Nephron (organoid): Measurements from ENCODE around the gene RFX2.
A peak's percentile ranks its signal among the peaks of the same experiment; 100 is the strongest.

Experiments used
- H3K27ac Mint-ChIP-seq, 3 experiments: 2 replicates each; pipeline ENCODE4 v1.8.0; 2020; ENCODE audit warnings: mixed read lengths in 3 of 3, mild to moderate bottlenecking in 2 of 3, moderate library complexity in 1 of 3
- H3K27me3 Mint-ChIP-seq: 2 replicates; pipeline ENCODE4 v1.8.0; 2021; ENCODE audit warnings: low read depth, mild to moderate bottlenecking, moderate library complexity, mixed read lengths
- H3K36me3 Mint-ChIP-seq: 2 replicates; pipeline ENCODE4 v1.8.0; 2020; ENCODE audit warnings: low read depth, mixed read lengths
- H3K4me1 Mint-ChIP-seq: 2 replicates; pipeline ENCODE4 v1.8.0; 2020; ENCODE audit warnings: mixed read lengths
- H3K4me3 Mint-ChIP-seq, 3 experiments: 2 replicates each; pipeline ENCODE4 v1.8.0; 2020; ENCODE audit warnings: mild to moderate bottlenecking in 3 of 3, mixed read lengths in 3 of 3, moderate library complexity in 2 of 3
- H3K9me3 Mint-ChIP-seq: 2 replicates; pipeline ENCODE4 v1.8.0; 2020; ENCODE audit warnings: mixed read lengths
- TF ChIP-seq, protein P1 (sequence below), 3 experiments: fragments of 200-600 bp; sonication (generic); IDR thresholded peaks; one replicate each; pipeline ENCODE4 v1.5.0; 2021; ENCODE audit warnings: antibody characterized with exemption in 3 of 3; ENCODE audit not compliant: unreplicated experiment in 3 of 3

The RFX2 gene

DNA sequence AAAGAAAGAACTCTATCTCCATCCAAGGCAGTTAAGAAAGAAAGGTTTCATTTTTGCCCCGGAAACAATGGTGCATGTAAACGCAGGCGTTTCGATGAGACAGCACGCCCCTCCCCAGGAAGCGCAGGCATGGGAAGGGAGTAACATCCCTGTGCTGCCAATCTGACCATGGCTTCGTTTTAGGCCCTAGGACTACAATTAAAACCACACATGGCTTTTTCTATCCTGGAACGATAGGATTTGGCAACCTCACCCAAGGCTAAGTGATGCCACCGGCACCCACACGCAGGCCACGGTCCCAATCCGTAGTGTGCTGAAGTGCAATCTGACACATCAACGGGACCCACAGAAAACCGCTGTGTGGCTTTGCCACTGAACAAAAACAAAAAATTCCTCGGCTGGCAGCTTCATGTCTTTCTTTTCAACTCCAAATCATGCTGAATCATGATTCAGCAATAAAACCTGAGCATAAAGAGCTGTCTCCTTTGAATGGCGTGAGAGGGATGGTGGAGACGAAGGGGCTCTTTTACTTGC is 156.6 kb downstream of the RFX2 start:
- Mint-ChIP-seq H3K27ac (peak overlapping the region; percentile 77 to 89 (median 84)), H3K4me3 (peak overlapping the region in 2 of 3 experiments; percentile 6 to 14), H3K9me3 (no peaks in the 10 kb centered on the region), H3K36me3 (peaks cover 7% of the 10 kb centered on the region), H3K4me1 (peaks cover 91% of the 10 kb centered on the region), H3K27me3 (no peaks in the 10 kb centered on the region)
- TF ChIP-seq, protein P1, sequence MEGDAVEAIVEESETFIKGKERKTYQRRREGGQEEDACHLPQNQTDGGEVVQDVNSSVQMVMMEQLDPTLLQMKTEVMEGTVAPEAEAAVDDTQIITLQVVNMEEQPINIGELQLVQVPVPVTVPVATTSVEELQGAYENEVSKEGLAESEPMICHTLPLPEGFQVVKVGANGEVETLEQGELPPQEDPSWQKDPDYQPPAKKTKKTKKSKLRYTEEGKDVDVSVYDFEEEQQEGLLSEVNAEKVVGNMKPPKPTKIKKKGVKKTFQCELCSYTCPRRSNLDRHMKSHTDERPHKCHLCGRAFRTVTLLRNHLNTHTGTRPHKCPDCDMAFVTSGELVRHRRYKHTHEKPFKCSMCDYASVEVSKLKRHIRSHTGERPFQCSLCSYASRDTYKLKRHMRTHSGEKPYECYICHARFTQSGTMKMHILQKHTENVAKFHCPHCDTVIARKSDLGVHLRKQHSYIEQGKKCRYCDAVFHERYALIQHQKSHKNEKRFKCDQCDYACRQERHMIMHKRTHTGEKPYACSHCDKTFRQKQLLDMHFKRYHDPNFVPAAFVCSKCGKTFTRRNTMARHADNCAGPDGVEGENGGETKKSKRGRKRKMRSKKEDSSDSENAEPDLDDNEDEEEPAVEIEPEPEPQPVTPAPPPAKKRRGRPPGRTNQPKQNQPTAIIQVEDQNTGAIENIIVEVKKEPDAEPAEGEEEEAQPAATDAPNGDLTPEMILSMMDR (IDR thresholded peaks at IDR 0.05; ENCODE audit: unreplicated experiment in 3 of 3), result no peak

DNA sequence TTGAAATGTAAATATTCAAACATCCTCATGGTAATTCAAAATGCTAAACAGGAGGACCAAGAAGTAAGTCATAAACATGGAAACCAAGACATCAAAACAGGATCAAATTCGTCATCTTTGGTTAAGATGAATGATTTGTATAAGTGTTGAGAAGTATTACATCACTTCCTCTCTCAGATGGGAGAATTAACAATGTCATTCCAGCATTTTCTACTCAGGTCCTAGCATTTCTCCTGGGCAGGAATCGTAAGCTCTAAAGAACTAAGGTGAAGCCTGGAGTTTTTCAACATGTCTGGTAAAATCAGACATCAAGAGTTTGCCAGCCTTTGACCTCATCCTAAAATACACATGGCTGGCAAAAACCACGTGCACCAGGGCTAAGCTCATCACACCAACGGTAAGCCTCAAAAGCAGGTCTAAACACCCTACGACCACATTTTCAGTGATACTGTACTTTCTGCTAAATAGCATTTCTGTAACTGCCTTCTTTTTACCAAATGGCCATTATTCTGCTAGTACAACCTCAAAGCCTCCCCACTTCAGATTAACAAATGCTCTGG is 157.2 kb downstream of the RFX2 start:
- H3K4me3 Mint-ChIP-seq, result peak overlapping the region in 2 of 3 experiments; percentile 9 to 14
- H3K27ac Mint-ChIP-seq, result peak overlapping the region; percentile 77 to 89 (median 84)
- H3K36me3 Mint-ChIP-seq, result peaks cover 7% of the 10 kb centered on the region
- no peaks in the 10 kb centered on the region for H3K9me3 Mint-ChIP-seq
- TF ChIP-seq, protein P1 (IDR thresholded peaks at IDR 0.05; ENCODE audit: unreplicated experiment in 3 of 3), result no peak
- H3K27me3 Mint-ChIP-seq, result no peaks in the 10 kb centered on the region
- H3K4me1 Mint-ChIP-seq, result peaks cover 93% of the 10 kb centered on the region

DNA sequence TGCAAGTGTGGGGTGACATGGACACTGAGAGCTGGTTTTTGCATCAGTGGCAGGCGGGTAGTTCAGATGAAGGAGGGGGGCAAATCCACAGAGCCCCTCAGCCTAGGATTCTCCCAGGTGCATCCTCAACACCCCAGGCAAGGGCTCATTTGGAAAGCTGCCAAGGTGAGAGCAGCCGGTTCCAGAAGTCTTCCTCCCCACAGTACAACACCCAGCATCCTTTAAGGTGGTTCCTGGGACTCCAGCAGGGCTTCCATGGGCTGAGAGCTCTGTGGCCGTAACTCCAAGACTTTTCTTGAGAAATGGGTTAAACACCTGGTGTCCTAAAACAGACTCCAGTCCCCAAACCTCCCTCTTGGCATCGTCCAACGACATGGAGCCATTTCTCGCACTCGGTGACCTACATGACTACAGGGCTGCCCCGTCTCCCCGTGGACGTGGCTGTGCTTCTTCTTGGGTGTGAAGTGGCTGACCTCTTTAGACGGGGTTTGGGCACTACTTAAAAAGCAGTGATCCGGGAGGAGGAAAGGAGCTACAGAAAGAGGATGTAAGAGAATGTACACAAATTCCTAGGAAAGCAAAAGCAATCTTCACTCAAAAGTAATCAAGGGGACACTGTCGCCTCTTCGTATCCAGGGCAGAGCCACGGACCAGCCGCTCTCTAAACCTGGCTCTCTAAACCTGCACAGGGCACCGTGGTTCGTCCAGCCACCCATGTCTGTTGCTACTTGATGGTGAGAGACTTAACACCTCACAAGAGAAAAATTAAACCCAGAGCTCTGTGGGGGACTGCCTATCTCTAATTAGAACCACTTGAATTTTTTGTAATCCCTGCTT is 157.9 kb downstream of the RFX2 start:
- peaks cover 93% of the 10 kb centered on the region for H3K4me1 Mint-ChIP-seq
- no peaks in the 10 kb centered on the region for H3K27me3 Mint-ChIP-seq
- no peak overlapping the region for H3K4me3 Mint-ChIP-seq
- H3K36me3 Mint-ChIP-seq, result peaks cover 10% of the 10 kb centered on the region
- peak overlapping the region; percentile 77 to 89 (median 84) for H3K27ac Mint-ChIP-seq
- TF ChIP-seq, protein P1 (IDR thresholded peaks at IDR 0.05; ENCODE audit: unreplicated experiment in 3 of 3), result no peak
- H3K9me3 Mint-ChIP-seq, result no peaks in the 10 kb centered on the region

DNA sequence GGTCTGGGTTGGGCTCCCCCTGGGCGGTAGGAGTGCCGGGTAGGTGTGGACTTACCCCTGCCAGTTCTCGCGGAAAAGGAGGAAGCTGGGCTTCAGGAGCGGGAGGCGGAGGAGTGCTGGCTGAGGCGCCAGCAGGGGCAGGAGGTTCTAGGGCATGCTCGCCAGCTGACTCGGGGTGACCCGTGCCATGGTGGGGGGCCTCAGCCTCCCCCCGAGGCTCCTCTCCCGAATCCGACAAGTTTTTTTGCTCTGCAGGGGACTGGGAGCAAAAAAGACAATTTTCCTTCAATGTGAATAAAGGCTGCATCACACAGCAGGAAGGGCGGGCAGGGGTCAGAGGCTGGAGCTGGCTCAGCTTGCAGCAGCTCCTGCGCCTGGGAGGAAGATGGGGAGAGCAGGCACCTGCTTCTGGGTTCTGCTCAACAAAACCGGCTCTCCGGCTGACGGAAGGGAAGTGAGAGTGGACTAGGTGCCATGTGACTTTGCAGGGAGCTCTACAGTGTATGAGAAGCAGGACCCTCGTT is 158.9 kb downstream of the RFX2 start:
- peak overlapping the region; percentile 89 to 97 (median 94) for H3K27ac Mint-ChIP-seq
- no peaks in the 10 kb centered on the region for H3K9me3 Mint-ChIP-seq
- H3K4me3 Mint-ChIP-seq, result peak overlapping the region; percentile 59 to 71 (median 60)
- peaks cover 89% of the 10 kb centered on the region for H3K4me1 Mint-ChIP-seq
- TF ChIP-seq, protein P1 (IDR thresholded peaks at IDR 0.05; ENCODE audit: unreplicated experiment in 3 of 3), result no peak
- H3K27me3 Mint-ChIP-seq, result no peaks in the 10 kb centered on the region
- H3K36me3 Mint-ChIP-seq, result peaks cover 10% of the 10 kb centered on the region

DNA sequence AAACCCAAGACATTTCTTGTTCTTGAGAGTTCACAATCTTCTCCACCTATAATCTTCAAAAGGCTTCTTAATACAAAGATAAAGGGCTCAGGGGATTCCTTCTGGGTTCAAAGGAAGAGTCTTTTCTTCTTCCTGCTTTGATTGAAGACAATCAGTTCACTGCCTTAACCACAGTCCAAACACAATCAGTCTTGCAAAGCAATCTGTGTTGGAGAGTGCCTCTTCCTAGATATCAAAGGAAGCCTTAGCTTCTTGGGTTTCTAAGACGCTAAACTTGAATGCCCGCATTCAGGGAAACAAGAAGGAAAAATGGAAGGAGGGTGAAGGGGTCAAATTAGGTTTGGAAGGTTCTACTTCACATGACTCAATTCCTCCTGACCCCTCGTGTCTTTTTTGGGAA is 159.6 kb downstream of the RFX2 start:
- peaks cover 91% of the 10 kb centered on the region for H3K4me1 Mint-ChIP-seq
- peak overlapping the region; percentile 89 to 97 (median 94) for H3K27ac Mint-ChIP-seq
- no peaks in the 10 kb centered on the region for H3K9me3 Mint-ChIP-seq
- peak overlapping the region in 2 of 3 experiments; percentile 42 to 71 for H3K4me3 Mint-ChIP-seq
- TF ChIP-seq, protein P1 (IDR thresholded peaks at IDR 0.05; ENCODE audit: unreplicated experiment in 3 of 3), result no peak
- peaks cover 17% of the 10 kb centered on the region for H3K36me3 Mint-ChIP-seq
- no peaks in the 10 kb centered on the region for H3K27me3 Mint-ChIP-seq
